GM12878 (cell line): ENCODE results near the gene S100A3. TPM values are rescaled to one million over a fixed set of nuclear protein-coding genes. Genes with fewer than 3 reads are reported as not detected.

Experiments used
- ATAC-seq: fragments of 200-7000 bp; cut with Tn5 transposase; 3 replicates; pipeline ENCODE4 v1.9.1; 2020; ENCODE audit warnings: mild to moderate bottlenecking, moderate library complexity
- BruUV-seq: library from RNA; stranded (reverse); fragments of 400-500 nt; replicated peaks from 2 replicates; lab custom pipeline; 2021; lab: Mats Ljungman, UMichigan
- CTCF ChIA-PET: fragments of 300-600 bp; sonication (Branson Sonifier 250); formaldehyde crosslinking; extraction: SDS; loops from one replicate; lab custom pipeline; 2021; ENCODE audit warnings: inconsistent platforms; lab: Yijun Ruan, JAX
- POLR2A ChIA-PET: fragments of 350-600 bp; formaldehyde crosslinking; extraction: SDS; loops from one replicate; lab custom pipeline; 2021; ENCODE audit warnings: inconsistent platforms; lab: Charles Lee
- RAD21 ChIA-PET: fragments of 300-600 bp; sonication (Branson Sonifier 250); formaldehyde crosslinking; loops from one replicate; lab custom pipeline; 2023; ENCODE audit warnings: antibody characterized with exemption; ENCODE audit not compliant: unreplicated experiment; lab: Charles Lee
- SMC1A ChIA-PET: fragments of 300-600 bp; sonication (Branson Sonifier 250); formaldehyde crosslinking; loops from one replicate; lab custom pipeline; 2023; ENCODE audit not compliant: unreplicated experiment, uncharacterized antibody; lab: Charles Lee
- DNase-seq: peaks from one replicate; pipeline ENCODE4 v3.0.0-alpha.2; 2011; ENCODE audit warnings: low read depth, low spot score
- FAIRE-seq: peaks from 3 replicates; lab custom pipeline; 2011; peaks lifted over from hg19 to GRCh38; lab: Jason Lieb, UNC
- H2AFZ ChIP-seq: 2 replicates; pipeline ENCODE4 v1.6.0; 2011; ENCODE audit warnings: low read depth, low read length, control low read depth; ENCODE audit not compliant: control insufficient read depth
- H3K27ac ChIP-seq: 2 replicates; pipeline ENCODE4 v1.5.1; 2011; ENCODE audit warnings: control low read depth; ENCODE audit not compliant: control insufficient read depth, insufficient read depth
- H3K27me3 ChIP-seq, 2 experiments: replicated peaks in 1 of 2; 2 replicates each; pipeline versions ENCODE4 v1.6.0 to v1.6.1; 2011; ENCODE audit warnings: low read length in 1 of 2; ENCODE audit not compliant: control insufficient read depth in 2 of 2, insufficient read depth in 2 of 2
- H3K36me3 ChIP-seq, 2 experiments: 2 replicates each; pipeline ENCODE4 v1.5.1; 2011; ENCODE audit warnings: low read length in 1 of 2; ENCODE audit not compliant: control insufficient read depth in 2 of 2, insufficient read depth in 2 of 2
- H3K4me1 ChIP-seq: 2 replicates; pipeline ENCODE4 v1.6.1; 2011; ENCODE audit warnings: mild to moderate bottlenecking, low read length, moderate library complexity, mixed read lengths; ENCODE audit not compliant: control insufficient read depth, insufficient read depth
- H3K4me2 ChIP-seq: 2 replicates; pipeline ENCODE4 v1.6.0; 2011; ENCODE audit warnings: control low read depth; ENCODE audit not compliant: control insufficient read depth, insufficient read depth
- H3K4me3 ChIP-seq: fragments of 200-600 bp; sonication (generic); 2 replicates; pipeline ENCODE4 v1.5.1; 2016
- H3K79me2 ChIP-seq: 2 replicates; pipeline ENCODE4 v1.6.0; 2011; ENCODE audit warnings: low read length; ENCODE audit not compliant: control insufficient read depth, insufficient read depth
- H3K9ac ChIP-seq: 2 replicates; pipeline ENCODE4 v1.8.0; 2011; ENCODE audit warnings: low read length, control low read depth, mixed read lengths; ENCODE audit not compliant: control insufficient read depth, insufficient read depth
- H3K9me3 ChIP-seq: replicated peaks from 3 replicates; pipeline ENCODE4 v1.5.1; 2011; ENCODE audit warnings: mild to moderate bottlenecking, low read length; ENCODE audit not compliant: control insufficient read depth, insufficient read depth
- H4K20me1 ChIP-seq: 2 replicates; pipeline ENCODE4 v1.6.0; 2011; ENCODE audit not compliant: control insufficient read depth, insufficient read depth
- BACH1 ChIP-seq: fragments of 450-650 bp; IDR thresholded peaks from 2 replicates; pipeline ENCODE4 v1.6.1; 2017; ENCODE audit warnings: mild to moderate bottlenecking, borderline replicate concordance
- CHD4 ChIP-seq: fragments of 200-600 bp; sonication (generic); IDR thresholded peaks from 2 replicates; pipeline ENCODE4 v1.6.1; 2016; ENCODE audit warnings: mild to moderate bottlenecking
- ESRRA ChIP-seq: IDR thresholded peaks from 2 replicates; pipeline ENCODE4 v1.6.1; 2012; ENCODE audit warnings: mild to moderate bottlenecking, low read length, improper control_type of control experiment
- IRF4 ChIP-seq: IDR thresholded peaks from 2 replicates; pipeline ENCODE4 v1.6.1; 2011; ENCODE audit warnings: low read depth, low read length
- NR2F1 ChIP-seq: fragments of 450-650 bp; conservative IDR thresholded peaks from 2 replicates; pipeline ENCODE4 v1.6.1; 2017; ENCODE audit warnings: mild to moderate bottlenecking
- PAX5 ChIP-seq: IDR thresholded peaks from 2 replicates; pipeline ENCODE4 v1.6.1; 2011; ENCODE audit warnings: low read depth, low read length, borderline replicate concordance
- RAD21 ChIP-seq: IDR thresholded peaks from 2 replicates; pipeline ENCODE4 v1.6.1; 2011; ENCODE audit warnings: mild to moderate bottlenecking, low read depth, low read length, moderate library complexity; ENCODE audit not compliant: insufficient read depth
- RB1 ChIP-seq: fragments of 450-650 bp; formaldehyde crosslinking; IDR thresholded peaks from 2 replicates; pipeline ENCODE4 v1.6.1; 2017; ENCODE audit warnings: mild to moderate bottlenecking, borderline replicate concordance
- SMAD5 ChIP-seq: IDR thresholded peaks from 2 replicates; pipeline ENCODE4 v1.6.1; 2016; ENCODE audit warnings: antibody characterized with exemption, low read depth
- SRF ChIP-seq, 2 experiments: IDR thresholded peaks; 2 replicates each; pipeline ENCODE4 v1.6.1; 2011; ENCODE audit warnings: low read depth in 2 of 2, low read length in 2 of 2, mild to moderate bottlenecking in 1 of 2, moderate library complexity in 1 of 2
- TAF1 ChIP-seq: IDR thresholded peaks from 2 replicates; pipeline ENCODE4 v1.6.1; 2011; ENCODE audit warnings: mild to moderate bottlenecking, low read depth, low read length, borderline replicate concordance
- TCF12 ChIP-seq: IDR thresholded peaks from 2 replicates; pipeline ENCODE4 v1.6.1; 2011; ENCODE audit warnings: low read depth, mild to moderate bottlenecking, low read length
- USF1 ChIP-seq: IDR thresholded peaks from 2 replicates; pipeline ENCODE4 v1.6.1; 2011; ENCODE audit warnings: borderline replicate concordance, low read depth, mild to moderate bottlenecking, moderate library complexity, mixed read lengths, low read length; ENCODE audit not compliant: insufficient read depth; ENCODE audit errors: extremely low read length
- WGBS: methylation state at CpG from one replicate; pipeline ENCODE4 v1.1.6; 2016; ENCODE audit warnings: low lambda C conversion rate; ENCODE audit not compliant: insufficient replicate concordance, insufficient coverage; ENCODE audit errors: missing lambda C conversion rate; 5-methylcytosine and 5-hydroxymethylcytosine counted together
- in situ Hi-C: fragments of 300-500 bp; cut with MboI; formaldehyde crosslinking; loops from 9 replicates; pipeline ENCODE4 v1.14.3; 2018; ENCODE audit warnings: mixed read lengths
- intact Hi-C: fragments of 100-400 bp; cut with micrococcal nuclease; formaldehyde crosslinking; loops from one replicate; pipeline ENCODE4 v1.14.2; 2022; ENCODE audit not compliant: unreplicated experiment
- polyA plus RNA-seq, 11 experiments: library from polyadenylated mRNA; depleted of rRNA in 4 of 11; unstranded in 6 of 11; stranded (reverse) in 5 of 11; fragments of >200 nt; fragmentation: Nextera tagmentation in 4 of 11; fragmentation: Illumina TruSeq in 1 of 11; extraction: Ambion mirVana in 4 of 11; extraction: Trizol in 1 of 11; gene quantifications; 1 replicate in 1 of 11; 2 replicates in 10 of 11; pipeline versions ENCODE4 v1.2.1 to v1.2.3, GENCODE V29; 2011 to 2016; ENCODE audit warnings: inconsistent platforms in 2 of 11, missing spikeins in 2 of 11, low read depth in 1 of 11
- total RNA-seq, 4 experiments: library from RNA; depleted of rRNA in 3 of 4; stranded (reverse); fragments of >200 nt in 3 of 4; fragmentation: Illumina TruSeq in 1 of 4; extraction: Trizol in 1 of 4; gene quantifications; 2 replicates each; pipeline versions ENCODE4 v1.2.1 to v1.2.3, GENCODE V29; 2013 to 2021

S100A3 gene
- total and polyA plus RNA-seq, 10 of the 15 experiments (the other 5 are each of a cell fraction or from before 2014, with no cell fraction given), result 0.32 to 0.45 TPM; not detected in 8

DNA sequence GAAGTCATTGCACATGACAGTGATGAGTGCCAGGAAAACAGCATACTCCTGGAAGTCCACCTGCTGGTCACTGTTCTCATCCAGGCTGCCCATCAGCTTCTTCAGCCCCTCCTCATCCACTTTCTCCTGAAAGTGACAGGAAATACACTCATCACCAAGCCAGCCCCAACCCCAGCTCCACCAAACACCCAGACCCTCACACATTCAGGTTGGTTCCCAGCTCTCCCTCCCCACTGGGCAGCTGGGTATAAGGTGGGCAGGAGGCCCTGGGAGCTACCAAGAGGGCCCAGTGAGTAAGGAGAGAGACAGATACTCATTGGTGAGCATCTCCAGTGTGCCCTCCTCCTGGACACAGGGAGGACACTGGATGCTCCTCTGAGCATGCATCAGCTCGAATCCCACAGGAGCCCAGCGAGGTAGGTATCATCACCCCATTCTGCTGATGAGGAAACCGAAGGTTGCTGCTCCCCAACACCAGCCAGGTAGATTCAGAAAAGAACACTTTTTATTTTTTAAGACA is 12.5 kb upstream of the S100A3 start:
- no TSS peak for BruUV-seq
- ChIA-PET CTCF (interaction anchor here (1.0 to 8.3 kb wide), 6 partner anchors 10 to 50 kb away, joined by 3 to 113 read pairs (median 12); partner anchors contain the start of gene S100A6), RAD21 (interaction anchor here (1.0 to 2.0 kb wide), 2 partner anchors 10 to 51 kb away, joined by 3 to 6 read pairs; no protein-coding TSS in a partner anchor), SMC1A (interaction anchor here (1.2 to 4.0 kb wide), 4 partner anchors 9 to 67 kb away, joined by 3 to 18 read pairs (median 10); partner anchors contain the start of gene S100A4), POLR2A (interaction anchor here (0.8 to 1.7 kb wide), 2 partner anchors 11 to 16 kb away, joined by 3 to 6 read pairs; partner anchors contain the start of gene S100A4)
- ATAC-seq (no peak), DNase-seq (no peak), FAIRE-seq (no peak)
- Histone ChIP-seq H3K9me3 (no peaks in the 10 kb centered on the region), H3K9ac (no peak overlapping the region), H3K79me2 (no peaks in the 10 kb centered on the region), H3K27ac (no peak overlapping the region), H3K4me1 (peaks cover 12% of the 10 kb centered on the region), H2AFZ (no peak overlapping the region), H3K4me3 (no peak overlapping the region), H3K27me3 (no peaks in the 10 kb centered on the region), H4K20me1 (no peaks in the 10 kb centered on the region), H3K36me3 (no peaks in the 10 kb centered on the region), H3K4me2 (no peak overlapping the region)
- in situ Hi-C loops (loop anchor here (5.0 kb wide), 1 partner anchor 54 kb away; no protein-coding TSS in a partner anchor), intact Hi-C loops (no loop called here)
- WGBS, result 67% methylated on average over 3 of the region's 3 CpGs
- no peak for TF ChIP-seq SRF (IDR thresholded peaks at IDR 0.05; ENCODE audit: low read depth in 2 of 2, low read length in 2 of 2)

DNA sequence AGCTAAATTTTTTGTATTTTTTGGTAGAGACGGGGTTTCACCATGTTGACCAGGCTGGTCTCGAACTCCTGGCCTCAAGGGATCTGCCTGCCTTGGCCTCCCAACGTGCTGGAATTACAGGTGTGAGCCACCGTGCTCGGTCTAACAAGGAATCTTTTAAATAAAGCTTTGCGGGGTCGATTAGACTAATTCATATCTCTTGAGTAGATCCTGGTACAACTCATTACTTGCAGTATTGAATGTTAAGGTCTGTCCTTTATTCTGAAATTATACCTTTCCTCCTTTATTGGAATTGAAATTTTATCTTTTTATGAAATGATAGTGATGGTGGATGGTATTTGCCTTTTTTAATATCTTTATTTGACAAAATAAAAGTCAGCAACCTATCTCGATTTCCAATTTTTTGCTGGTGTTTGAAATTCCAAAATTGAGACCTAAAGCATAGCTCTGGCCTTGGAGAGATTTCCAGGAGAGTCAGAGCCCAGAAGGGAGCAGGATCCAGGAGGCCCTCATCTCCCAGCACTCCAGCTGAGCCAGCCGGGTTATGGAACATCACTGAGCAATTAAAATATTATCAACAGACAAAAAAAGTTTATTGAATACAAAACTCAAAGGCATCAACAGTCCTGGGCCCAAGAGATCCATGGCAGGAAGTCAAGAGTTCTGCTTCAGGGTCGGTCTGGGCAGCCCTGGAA is 11.9 kb upstream of the S100A3 start:
- BruUV-seq, result no TSS peak
- Histone ChIP-seq H3K27ac (no peak overlapping the region), H3K4me2 (no peak overlapping the region), H3K79me2 (no peaks in the 10 kb centered on the region), H3K4me1 (peaks cover 6% of the 10 kb centered on the region), H3K9me3 (no peaks in the 10 kb centered on the region), H4K20me1 (no peaks in the 10 kb centered on the region), H3K4me3 (no peak overlapping the region), H3K27me3 (no peaks in the 10 kb centered on the region), H3K9ac (no peak overlapping the region), H3K36me3 (no peaks in the 10 kb centered on the region), H2AFZ (no peak overlapping the region)
- POLR2A ChIA-PET, result interaction anchor here (1.7 kb wide), 1 partner anchor 16 kb away, joined by 6 read pairs; the partner anchor contains the start of gene S100A4
- TF ChIP-seq NR2F1 (no peak), TAF1 (no peak), TCF12 (no peak), ESRRA (no peak), IRF4 (no peak), SMAD5 (no peak), PAX5 (no peak), RB1 (no peak), RAD21 (no peak), USF1 (no peak), CHD4 (no peak), BACH1 (no peak)
- intact Hi-C loops, result no loop called here
- SMC1A ChIA-PET, result interaction anchor here (1.2 to 4.0 kb wide), 5 partner anchors 10 to 66 kb away, joined by 3 to 18 read pairs (median 4); partner anchors contain the start of gene S100A4
- no peak for ATAC-seq
- RAD21 ChIA-PET, result interaction anchor here (2.0 kb wide), 1 partner anchor 50 kb away, joined by 6 read pairs; no protein-coding TSS in a partner anchor
- in situ Hi-C loops, result loop anchor here (5.0 kb wide), 1 partner anchor 54 kb away; no protein-coding TSS in a partner anchor
- no peak for FAIRE-seq
- DNase-seq, result no peak
- CTCF ChIA-PET, result interaction anchor here (1.0 to 8.3 kb wide), 6 partner anchors 9 to 50 kb away, joined by 3 to 113 read pairs (median 12); partner anchors contain the start of gene S100A6
- WGBS, result 31% methylated on average over 10 of the region's 10 CpGs
